ENCODE data around the gene BAIAP2L1.

- TF ChIP-seq POLR2A (IDR thresholded peaks at IDR 0.05; ENCODE audit: control extremely low read depth in 1 of 2, low read depth in 2 of 2, low read length in 2 of 2) (no peak), KDM1A (IDR thresholded peaks at IDR 0.05; ENCODE audit: borderline replicate concordance, low read length) (no peak), CTCF (IDR thresholded peaks at IDR 0.05; ENCODE audit: control extremely low read depth in 1 of 3, insufficient read depth in 1 of 3, low read depth in 1 of 3, low read length in 3 of 3) (no peak), CHD2 (IDR thresholded peaks at IDR 0.05; ENCODE audit: low read length) (no peak), EZH2 (IDR thresholded peaks at IDR 0.05; ENCODE audit: low read depth, low read length, severe bottlenecking) (no peak), MAFK (IDR thresholded peaks at IDR 0.05; ENCODE audit: low read depth, low read length) (no peak), RFX5 (IDR thresholded peaks at IDR 0.05; ENCODE audit: borderline replicate concordance, low read depth, low read length) (no peak), CEBPB (IDR thresholded peaks at IDR 0.05; ENCODE audit: low read depth, low read length) (no peak)
- TF ChIP-seq, protein P1, sequence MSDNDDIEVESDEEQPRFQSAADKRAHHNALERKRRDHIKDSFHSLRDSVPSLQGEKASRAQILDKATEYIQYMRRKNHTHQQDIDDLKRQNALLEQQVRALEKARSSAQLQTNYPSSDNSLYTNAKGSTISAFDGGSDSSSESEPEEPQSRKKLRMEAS (IDR thresholded peaks at IDR 0.05) = no peak
Measured at GRCh38 chr7:98301693-98302470, 99.0 kb downstream of the BAIAP2L1 start.
